Rectal smooth muscle tissue (tissue), 1 donor: ENCODE results near the gene FGF14.

Experiments used
- H3K27ac ChIP-seq: one replicate; pipeline ENCODE4 v1.7.0; 2013; ENCODE audit warnings: low read depth, low read length, inconsistent platforms
- H3K27me3 ChIP-seq: one replicate; pipeline ENCODE4 v1.7.0; 2013; ENCODE audit warnings: low read length; ENCODE audit not compliant: control insufficient read depth, insufficient read depth
- H3K36me3 ChIP-seq: one replicate; pipeline ENCODE4 v1.7.0; 2013; ENCODE audit warnings: low read length; ENCODE audit not compliant: control insufficient read depth, insufficient read depth
- H3K4me1 ChIP-seq: one replicate; pipeline ENCODE4 v1.7.0; 2013; ENCODE audit warnings: low read length; ENCODE audit not compliant: control insufficient read depth, insufficient read depth
- H3K4me3 ChIP-seq: one replicate; pipeline ENCODE4 v1.7.0; 2013; ENCODE audit warnings: low read length
- H3K9ac ChIP-seq: one replicate; pipeline ENCODE4 v1.7.0; 2013; ENCODE audit warnings: low read length

The FGF14 gene

GRCh38 chr13:101779147-101779546, 622.7 kb downstream of the FGF14 start:
- Histone ChIP-seq H3K9ac (no peak overlapping the region), H3K27me3 (no peaks in the 10 kb centered on the region), H3K4me1 (no peaks in the 10 kb centered on the region), H3K36me3 (no peaks in the 10 kb centered on the region), H3K4me3 (no peak overlapping the region), H3K27ac (no peak overlapping the region)

GRCh38 chr13:101775267-101775666, 626.6 kb downstream of the FGF14 start:
- Histone ChIP-seq H3K9ac (no peak overlapping the region), H3K27me3 (no peaks in the 10 kb centered on the region), H3K27ac (no peak overlapping the region), H3K4me3 (no peak overlapping the region), H3K4me1 (no peaks in the 10 kb centered on the region), H3K36me3 (no peaks in the 10 kb centered on the region)

- Histone ChIP-seq H3K4me1 (no peaks in the 10 kb centered on the region), H3K9ac (no peak overlapping the region), H3K27me3 (no peaks in the 10 kb centered on the region), H3K27ac (no peak overlapping the region), H3K36me3 (no peaks in the 10 kb centered on the region), H3K4me3 (no peak overlapping the region)
Observed at GRCh38 chr13:101774393-101774792, 627.5 kb downstream of the FGF14 start.

- no peaks in the 10 kb centered on the region for H3K36me3 ChIP-seq
- no peak overlapping the region for H3K9ac ChIP-seq
- no peaks in the 10 kb centered on the region for H3K27me3 ChIP-seq
- H3K4me3 ChIP-seq = no peak overlapping the region
- H3K27ac ChIP-seq = no peak overlapping the region
- H3K4me1 ChIP-seq = no peaks in the 10 kb centered on the region
Observed at GRCh38 chr13:101773062-101773461, 628.8 kb downstream of the FGF14 start.

- Histone ChIP-seq H3K27me3 (no peaks in the 10 kb centered on the region), H3K27ac (no peak overlapping the region)
Observed at GRCh38 chr13:101767131-101767530, 634.7 kb downstream of the FGF14 start.

GRCh38 chr13:101763191-101763590, 638.7 kb downstream of the FGF14 start:
- no peak overlapping the region for H3K9ac ChIP-seq
- H3K27me3 ChIP-seq = no peaks in the 10 kb centered on the region
- no peaks in the 10 kb centered on the region for H3K36me3 ChIP-seq
- no peak overlapping the region for H3K27ac ChIP-seq
- H3K4me1 ChIP-seq = no peaks in the 10 kb centered on the region
- no peak overlapping the region for H3K4me3 ChIP-seq

More at GRCh38 chr13:101767131-101767530, 634.7 kb downstream of the FGF14 start:
- H3K4me3 ChIP-seq = no peak overlapping the region
- H3K4me1 ChIP-seq = no peaks in the 10 kb centered on the region
- no peak overlapping the region for H3K9ac ChIP-seq
- no peaks in the 10 kb centered on the region for H3K36me3 ChIP-seq

GRCh38 chr13:101757446-101758039, 644.3 kb downstream of the FGF14 start:
- Histone ChIP-seq H3K4me1 (no peaks in the 10 kb centered on the region), H3K9ac (no peak overlapping the region), H3K4me3 (no peak overlapping the region), H3K36me3 (no peaks in the 10 kb centered on the region), H3K27me3 (no peaks in the 10 kb centered on the region), H3K27ac (no peak overlapping the region)

GRCh38 chr13:101755228-101755887, 646.5 kb downstream of the FGF14 start:
- Histone ChIP-seq H3K36me3 (no peaks in the 10 kb centered on the region), H3K27me3 (no peaks in the 10 kb centered on the region), H3K4me1 (no peaks in the 10 kb centered on the region), H3K9ac (no peak overlapping the region), H3K4me3 (no peak overlapping the region), H3K27ac (no peak overlapping the region)

- Histone ChIP-seq H3K27ac (no peak overlapping the region), H3K4me3 (no peak overlapping the region), H3K36me3 (no peaks in the 10 kb centered on the region), H3K4me1 (no peaks in the 10 kb centered on the region), H3K27me3 (no peaks in the 10 kb centered on the region), H3K9ac (no peak overlapping the region)
Observed at GRCh38 chr13:101752432-101752831, 649.4 kb downstream of the FGF14 start.

- H3K4me1 ChIP-seq = no peaks in the 10 kb centered on the region
- no peaks in the 10 kb centered on the region for H3K36me3 ChIP-seq
- no peak overlapping the region for H3K4me3 ChIP-seq
- no peaks in the 10 kb centered on the region for H3K27me3 ChIP-seq
- H3K27ac ChIP-seq = no peak overlapping the region
- H3K9ac ChIP-seq = no peak overlapping the region
Observed at GRCh38 chr13:101751488-101751887, 650.4 kb downstream of the FGF14 start.

GRCh38 chr13:101749584-101749983, 652.3 kb downstream of the FGF14 start:
- Histone ChIP-seq H3K27ac (no peak overlapping the region), H3K4me3 (no peak overlapping the region), H3K4me1 (no peaks in the 10 kb centered on the region), H3K27me3 (no peaks in the 10 kb centered on the region), H3K9ac (no peak overlapping the region), H3K36me3 (no peaks in the 10 kb centered on the region)

GRCh38 chr13:101747039-101747438, 654.8 kb downstream of the FGF14 start:
- Histone ChIP-seq H3K36me3 (no peaks in the 10 kb centered on the region), H3K27ac (no peak overlapping the region), H3K9ac (no peak overlapping the region), H3K4me3 (no peak overlapping the region), H3K27me3 (no peaks in the 10 kb centered on the region), H3K4me1 (no peaks in the 10 kb centered on the region)

- no peaks in the 10 kb centered on the region for H3K27me3 ChIP-seq
- no peaks in the 10 kb centered on the region for H3K4me1 ChIP-seq
- H3K27ac ChIP-seq = no peak overlapping the region
- H3K9ac ChIP-seq = no peak overlapping the region
- H3K4me3 ChIP-seq = no peak overlapping the region
- no peaks in the 10 kb centered on the region for H3K36me3 ChIP-seq
Observed at GRCh38 chr13:101746513-101746912, 655.3 kb downstream of the FGF14 start.
